WI38 (cell line): ENCODE measurements around the gene PRAC1.
A peak's percentile ranks its signal among the peaks of the same experiment; 100 is the strongest.

ENCODE experiments used
- H3K4me3 ChIP-seq: 2 replicates; pipeline ENCODE4 v1.5.1; 2011; ENCODE audit warnings: low read depth, mild to moderate bottlenecking, control low read depth, low read length
- CTCF ChIP-seq: IDR thresholded peaks from 2 replicates; pipeline ENCODE4 v1.5.1; 2012; ENCODE audit warnings: low read depth, mild to moderate bottlenecking, control low read depth, low read length

PRAC1 gene

GRCh38 chr17:48728232-48729231 lies 6.2 kb upstream of the PRAC1 start, which contains the start of gene HOXB13:
HOXB13 (minus strand) TSS chr17:48728750; CDS start chr17:48728593, 157 bp downstream.
- no peak for TF ChIP-seq CTCF
- H3K4me3 ChIP-seq: peak within 1 kb of the TSS; percentile 22; the same call in 1 of the 2 replicates

GRCh38 chr17:48727415-48728175 lies 5.3 kb upstream of the PRAC1 start:
- no peak overlapping the region for H3K4me3 ChIP-seq
- TF ChIP-seq CTCF: no peak

- no peak for TF ChIP-seq CTCF
These were observed 4.6 kb upstream of the PRAC1 start for GRCh38 chr17:48726916-48727286.

GRCh38 chr17:48726114-48726915 lies 4.0 kb upstream of the PRAC1 start:
- no peak overlapping the region for H3K4me3 ChIP-seq
- no peak for TF ChIP-seq CTCF

More at GRCh38 chr17:48726916-48727286, 4.6 kb upstream of the PRAC1 start:
- no peak overlapping the region for H3K4me3 ChIP-seq

- no peak for TF ChIP-seq CTCF
These were observed 3.2 kb upstream of the PRAC1 start for GRCh38 chr17:48725288-48726064.

GRCh38 chr17:48725004-48725287 lies 2.6 kb upstream of the PRAC1 start:
- no peak overlapping the region for H3K4me3 ChIP-seq
- no peak for TF ChIP-seq CTCF

More at GRCh38 chr17:48725288-48726064, 3.2 kb upstream of the PRAC1 start:
- no peak overlapping the region for H3K4me3 ChIP-seq
